HG02759 (cell line): ENCODE data around the gene RBBP8.
"Not testable (repeated sequence)": the region's sequence is repeated elsewhere in the genome, so short reads cannot be mapped to it uniquely, and the experiment has no call there.

Source experiments
- ATAC-seq: cut with Tn5 transposase; IDR thresholded peaks from one replicate; pipeline ENCODE4 v1.9.1; 2021; ENCODE audit warnings: mild to moderate bottlenecking, moderate library complexity; ENCODE audit not compliant: unreplicated experiment

The RBBP8 gene

DNA sequence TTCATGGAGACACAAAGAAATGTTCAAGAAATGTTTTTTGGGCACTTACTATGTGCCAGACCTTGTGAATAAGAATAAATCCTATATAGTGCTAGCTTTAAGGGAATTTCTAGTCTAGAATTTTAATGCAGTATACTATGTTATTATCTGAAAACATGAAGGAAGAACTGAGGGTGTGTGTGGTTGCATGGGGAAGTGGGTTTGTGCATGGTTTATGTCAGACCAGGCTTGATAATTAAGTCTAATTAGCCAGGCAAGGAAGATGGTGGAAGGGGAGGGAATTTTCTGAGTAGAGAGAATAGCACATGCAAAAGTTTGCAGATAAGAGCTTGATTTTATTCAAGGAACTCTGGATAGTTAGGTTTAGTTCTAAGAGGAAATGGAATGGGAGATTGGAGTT is 6.5 kb downstream of the RBBP8 start:
- no peak for ATAC-seq

DNA sequence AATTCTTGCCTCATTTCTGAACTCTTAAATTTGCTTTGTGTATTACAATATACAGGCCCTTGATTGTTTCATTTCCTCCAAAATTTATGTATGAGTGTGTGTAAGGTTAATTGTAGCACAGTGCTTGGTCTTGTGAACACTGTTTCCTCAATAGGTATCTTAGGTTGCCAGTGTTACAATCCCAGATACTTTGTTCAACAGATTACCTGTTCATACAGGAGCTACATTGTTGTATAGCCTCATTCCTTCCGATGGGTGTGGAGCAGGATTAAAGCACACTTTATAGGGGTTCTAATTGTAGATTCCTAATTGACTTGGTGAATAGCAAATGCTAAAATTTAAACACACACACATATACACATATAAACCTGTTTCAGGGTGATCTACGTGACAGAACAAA is 10.7 kb downstream of the RBBP8 start:
- no peak for ATAC-seq

DNA sequence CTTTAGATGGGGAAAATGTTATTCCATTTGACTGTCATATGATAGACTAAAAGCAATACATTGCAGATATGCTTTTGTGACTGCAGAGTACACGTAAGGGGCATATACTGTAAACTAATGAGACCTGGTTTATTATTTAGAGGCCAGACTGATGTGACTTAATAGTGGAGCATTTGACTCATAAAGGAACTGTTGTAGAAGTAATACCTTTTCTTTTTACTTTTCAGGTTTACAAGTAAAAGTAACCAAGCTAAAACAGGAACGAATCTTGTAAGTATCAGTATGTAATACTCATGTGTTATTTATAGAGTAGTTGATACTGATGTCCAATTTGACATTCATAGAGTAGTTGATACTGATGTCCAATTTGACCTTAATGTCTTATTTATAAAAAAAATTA is 13.1 kb downstream of the RBBP8 start:
- ATAC-seq = no peak

DNA sequence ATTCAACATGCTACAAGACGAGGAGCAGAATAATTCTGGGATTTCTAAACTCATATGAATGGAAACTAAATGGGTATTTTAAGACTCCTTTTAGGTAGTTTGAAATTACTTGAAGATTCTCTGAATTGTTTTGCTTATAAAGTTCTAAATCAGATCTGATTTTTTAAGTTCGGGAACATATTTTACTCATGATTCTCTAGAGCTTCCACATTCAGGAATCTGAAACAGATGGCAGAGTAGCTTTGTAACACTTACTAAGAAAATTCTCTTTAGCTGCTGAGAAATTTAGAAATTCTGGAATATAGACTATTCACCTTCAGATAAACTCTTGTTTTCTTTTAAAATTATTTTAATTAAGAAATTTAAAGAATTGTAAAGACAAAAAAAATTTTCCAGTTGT is 13.7 kb downstream of the RBBP8 start:
- ATAC-seq = no peak

DNA sequence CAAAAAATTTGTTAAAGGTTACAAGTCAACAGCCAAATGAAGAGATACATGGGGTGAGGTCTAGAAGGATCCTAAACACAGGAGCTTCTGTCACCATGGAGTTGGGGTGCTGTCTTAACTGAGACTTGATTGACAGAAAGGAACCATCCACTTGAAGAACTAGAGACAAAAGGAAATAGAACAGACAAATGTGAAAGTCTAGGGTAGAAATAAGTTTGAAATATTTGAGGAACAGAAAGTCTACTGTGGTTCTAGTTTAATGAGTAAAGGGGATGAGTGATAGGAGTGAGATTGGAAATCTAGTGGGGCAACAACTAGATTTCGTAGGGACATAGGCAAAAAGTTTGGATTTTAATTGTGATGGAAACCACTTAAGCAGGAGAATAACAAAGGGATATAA is 18.7 kb downstream of the RBBP8 start:
- ATAC-seq = no peak

DNA sequence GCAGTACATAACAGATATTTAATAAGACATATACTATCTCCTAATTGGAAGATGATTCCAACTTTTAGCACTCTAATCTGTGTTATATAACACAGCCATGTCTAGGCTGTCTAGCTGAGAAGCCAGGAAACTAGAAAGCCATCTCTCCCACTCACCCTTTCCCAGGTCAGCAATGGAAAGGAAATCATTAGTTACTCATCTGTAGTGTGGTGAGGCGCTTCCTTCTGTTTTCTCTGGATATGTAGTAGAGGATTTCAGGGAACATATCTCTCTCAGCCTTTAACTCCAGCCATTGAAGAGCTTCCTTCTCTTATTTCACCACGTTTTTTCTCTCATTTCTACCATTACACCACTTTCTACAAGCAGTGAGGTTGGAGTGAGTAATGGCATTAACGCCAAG is 19.4 kb downstream of the RBBP8 start:
- ATAC-seq = no peak

DNA sequence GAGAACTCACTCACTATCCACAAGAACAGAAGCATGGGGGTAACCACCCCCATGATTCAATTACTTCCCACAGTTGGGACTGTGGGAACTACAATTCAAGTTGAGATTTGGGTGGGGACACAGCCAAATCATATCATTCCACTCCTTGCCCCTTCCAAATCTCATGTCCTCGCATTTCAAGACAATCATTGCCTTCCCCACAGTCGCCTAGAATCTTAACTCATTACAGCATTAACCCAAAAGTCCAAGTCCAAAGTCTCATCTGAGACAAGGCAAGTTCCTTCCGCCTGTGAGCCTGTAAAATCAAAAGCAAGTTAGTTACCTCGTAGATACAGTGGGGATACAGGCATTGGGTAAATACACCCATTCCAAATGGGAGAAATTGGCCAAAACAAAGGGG is 20.9 kb downstream of the RBBP8 start:
- not testable (repeated sequence) for ATAC-seq

DNA sequence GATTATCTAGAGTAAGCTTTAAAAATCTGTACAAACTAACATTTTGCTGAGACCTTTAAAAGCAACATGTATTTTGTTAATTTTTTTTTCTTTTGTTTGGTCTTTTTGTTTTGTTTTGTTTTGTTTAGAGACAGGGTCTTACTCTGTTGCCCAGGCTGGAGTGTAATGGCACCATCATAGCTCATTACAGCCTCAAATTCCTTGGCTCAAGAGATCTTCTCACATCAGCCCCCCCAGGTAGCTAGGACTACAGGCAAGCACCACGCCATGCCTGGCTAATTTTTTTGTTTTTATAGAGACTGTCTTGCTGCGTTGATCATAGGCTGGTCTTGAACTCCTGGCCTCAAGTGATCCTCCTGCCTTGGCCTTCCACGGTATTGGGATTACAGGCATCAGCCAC is 23.1 kb downstream of the RBBP8 start:
- no peak for ATAC-seq

DNA sequence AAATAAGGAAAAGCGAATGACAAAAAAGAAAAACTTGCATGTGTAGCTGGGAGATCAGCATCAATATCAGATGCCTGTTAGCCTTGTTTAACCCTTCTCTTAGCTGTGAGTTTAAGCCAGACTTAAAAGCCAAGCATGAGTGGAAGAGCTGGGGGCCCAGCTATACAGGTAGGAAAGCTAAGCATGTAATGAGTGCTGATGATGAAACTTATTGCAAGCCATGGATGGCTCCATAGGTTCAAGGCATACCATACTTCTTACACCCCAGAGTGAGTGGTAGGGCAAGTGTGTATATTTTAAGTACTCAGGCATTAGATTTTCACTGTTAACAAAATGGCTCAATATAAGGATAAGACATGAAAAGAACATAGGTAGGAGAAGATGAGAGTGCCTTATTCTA is 28.0 kb downstream of the RBBP8 start:
- no peak for ATAC-seq

DNA sequence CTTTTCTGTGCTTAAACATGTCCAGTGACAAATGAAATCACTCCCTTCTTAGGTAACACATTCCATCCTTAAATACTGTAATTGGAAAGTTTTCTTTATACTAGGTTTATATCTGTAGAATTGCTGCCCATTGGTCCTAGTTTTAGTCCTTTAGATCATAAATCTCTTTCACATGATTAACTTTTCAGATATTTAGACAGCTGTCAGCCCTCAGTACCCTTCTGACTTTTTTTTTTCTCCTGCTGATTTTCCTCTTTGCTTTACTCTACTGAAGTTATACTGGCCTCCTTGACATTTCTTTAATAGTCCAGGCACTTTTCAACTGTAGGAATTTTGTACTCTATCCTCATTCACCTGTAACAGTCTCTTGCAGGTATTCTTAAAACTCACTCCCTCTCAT is 28.9 kb downstream of the RBBP8 start:
- ATAC-seq = no peak

DNA sequence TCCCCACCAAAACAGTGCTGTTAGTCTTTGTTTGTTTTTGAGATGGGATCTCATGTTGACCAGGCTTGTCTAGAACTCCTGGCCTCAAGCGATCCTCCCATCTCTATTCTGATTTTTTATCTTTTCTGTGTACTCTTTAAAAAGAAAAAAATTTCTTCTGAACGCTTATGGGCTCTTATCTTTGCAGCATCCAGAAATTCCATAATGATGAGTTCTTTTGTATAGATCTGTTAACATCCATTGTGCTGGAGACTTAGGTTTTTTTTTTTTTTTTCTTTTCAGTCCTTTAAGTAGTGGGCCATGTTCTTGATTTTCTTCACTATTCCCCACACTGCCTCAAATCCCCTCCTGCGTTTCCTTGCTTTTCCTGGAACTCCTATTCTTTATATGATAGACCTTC is 31.0 kb downstream of the RBBP8 start:
- no peak for ATAC-seq

DNA sequence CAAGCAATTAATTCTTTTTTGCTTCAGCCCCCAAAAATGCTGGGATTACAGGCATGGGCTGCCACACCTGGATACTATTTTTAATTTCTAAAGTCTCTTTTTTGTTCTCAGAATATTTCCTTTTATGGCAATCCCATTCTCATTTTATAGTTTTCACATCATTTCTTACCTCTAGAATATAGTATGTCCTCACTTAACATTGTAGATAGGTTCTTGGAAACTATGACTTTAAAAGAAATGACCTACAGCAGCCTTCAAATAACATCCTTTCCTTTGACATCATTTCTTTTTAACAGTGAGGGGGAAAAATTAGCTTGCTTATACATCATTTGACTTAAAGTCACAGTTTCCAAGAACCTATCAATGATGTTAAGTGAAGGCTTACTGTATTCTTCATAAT is 31.6 kb downstream of the RBBP8 start:
- ATAC-seq = no peak

DNA sequence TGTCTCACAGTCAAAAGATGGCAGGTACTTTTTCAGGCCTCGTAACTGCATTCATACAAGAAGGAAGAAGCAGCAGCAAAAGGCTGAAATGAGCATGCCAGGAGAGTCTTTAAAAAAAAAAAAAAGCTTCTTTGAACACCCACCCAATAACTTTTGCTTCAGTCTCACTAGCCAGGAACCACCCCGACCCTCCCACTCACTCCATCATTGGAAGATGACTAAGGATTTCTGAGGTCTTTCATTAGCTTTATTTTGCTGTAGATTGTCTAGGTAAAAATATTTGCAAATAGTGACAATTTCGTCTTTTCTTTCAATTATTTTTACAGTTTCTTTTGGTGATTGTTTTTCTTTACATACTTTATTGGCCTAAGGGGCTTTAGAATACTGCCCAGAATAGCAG is 37.9 kb downstream of the RBBP8 start:
- no peak for ATAC-seq

DNA sequence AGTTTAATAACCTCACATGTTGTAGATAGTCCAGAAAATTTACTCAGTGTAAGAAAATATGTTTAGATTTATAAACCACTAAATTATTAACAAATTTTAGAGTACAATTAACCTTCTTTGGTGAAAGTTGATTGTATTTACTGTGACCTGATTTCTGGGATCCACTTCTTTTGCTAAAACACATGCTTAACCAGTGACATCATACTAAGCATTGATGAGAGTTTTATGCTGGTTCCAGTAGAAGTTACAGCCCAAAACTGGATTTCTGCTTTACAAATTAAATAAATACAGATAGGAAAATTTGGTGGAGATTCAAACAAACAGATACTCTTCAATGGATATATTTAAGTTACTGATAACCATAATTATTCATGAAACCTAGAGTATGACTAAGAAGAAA is 40.9 kb downstream of the RBBP8 start:
- no peak for ATAC-seq

DNA sequence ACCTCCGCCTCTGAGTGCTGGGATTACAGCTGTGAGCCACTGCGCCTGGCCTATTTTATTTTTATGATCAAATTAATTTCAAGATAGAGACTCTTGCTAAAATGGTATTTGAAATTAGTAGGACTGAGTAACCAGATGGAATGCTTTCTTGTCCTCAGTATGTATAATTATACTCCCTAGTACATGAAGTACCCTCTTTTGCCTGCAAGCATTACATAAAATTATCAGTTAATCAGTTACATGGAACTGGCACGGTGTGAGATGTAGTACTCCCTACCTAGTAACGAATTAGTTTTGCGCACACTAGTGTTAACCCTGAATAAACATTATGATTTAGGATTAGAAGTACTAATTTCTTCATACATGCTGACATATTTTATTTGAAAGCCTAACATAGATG is 41.6 kb downstream of the RBBP8 start:
- ATAC-seq = no peak

DNA sequence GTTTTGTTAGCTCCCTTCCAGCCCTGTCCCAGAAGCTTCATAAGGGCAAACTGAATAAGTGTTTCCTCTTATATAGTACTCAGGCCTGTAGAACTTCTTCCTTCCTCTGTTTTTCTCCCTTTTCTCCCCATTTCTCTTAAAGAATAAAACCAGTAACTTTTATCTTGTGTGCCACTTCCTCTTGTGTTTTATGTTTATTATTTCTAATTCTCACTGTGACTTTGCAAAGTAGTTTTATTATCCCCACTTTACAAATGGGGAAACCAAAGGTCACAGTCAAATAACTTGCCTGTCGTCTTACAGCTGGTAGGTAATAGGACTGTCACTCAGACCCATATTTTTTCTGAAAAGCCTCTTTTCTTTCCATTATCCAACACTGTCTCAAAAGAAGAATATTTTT is 42.4 kb downstream of the RBBP8 start:
- ATAC-seq = no peak

DNA sequence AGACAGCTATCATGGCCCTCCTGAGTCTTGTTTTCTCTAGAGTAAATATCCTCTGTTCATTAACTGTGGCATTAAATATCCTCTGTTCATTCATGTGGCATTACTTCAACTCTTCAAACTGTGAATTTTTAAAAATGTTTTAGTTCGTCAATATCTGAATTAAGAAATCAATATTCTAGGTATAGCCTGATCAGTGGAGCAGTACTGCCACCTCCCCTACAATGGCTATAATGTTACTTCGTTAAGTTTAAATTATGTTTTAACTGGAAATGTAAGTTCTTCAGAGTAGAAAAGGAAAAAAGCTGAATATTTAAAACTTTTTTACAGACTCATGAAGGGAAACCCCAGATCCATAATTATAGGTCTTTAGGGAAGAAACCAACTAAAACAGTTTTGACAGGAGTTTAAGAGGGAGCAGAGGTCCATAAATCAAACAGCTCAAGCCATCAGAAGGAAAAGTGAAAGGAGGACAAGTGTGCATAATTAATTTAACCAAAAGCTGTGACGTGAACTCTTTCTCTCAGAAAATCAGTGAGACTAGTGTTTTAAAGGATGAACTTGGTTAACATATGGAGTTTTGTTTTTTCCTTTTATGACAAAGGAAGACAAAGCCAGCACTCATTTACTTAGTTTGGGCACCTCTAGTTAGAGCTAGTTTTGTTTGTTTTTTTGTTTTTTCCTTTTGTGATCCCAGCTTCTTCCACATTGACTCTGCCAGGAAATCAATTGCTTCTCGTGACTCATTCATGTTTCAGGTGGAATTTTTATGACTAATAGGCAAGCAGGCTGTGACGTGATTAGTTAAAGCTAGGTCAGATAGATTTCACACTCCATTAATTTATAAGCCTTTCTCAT is 44.9 kb downstream of the RBBP8 start:
- peak; percentile 55 for ATAC-seq

DNA sequence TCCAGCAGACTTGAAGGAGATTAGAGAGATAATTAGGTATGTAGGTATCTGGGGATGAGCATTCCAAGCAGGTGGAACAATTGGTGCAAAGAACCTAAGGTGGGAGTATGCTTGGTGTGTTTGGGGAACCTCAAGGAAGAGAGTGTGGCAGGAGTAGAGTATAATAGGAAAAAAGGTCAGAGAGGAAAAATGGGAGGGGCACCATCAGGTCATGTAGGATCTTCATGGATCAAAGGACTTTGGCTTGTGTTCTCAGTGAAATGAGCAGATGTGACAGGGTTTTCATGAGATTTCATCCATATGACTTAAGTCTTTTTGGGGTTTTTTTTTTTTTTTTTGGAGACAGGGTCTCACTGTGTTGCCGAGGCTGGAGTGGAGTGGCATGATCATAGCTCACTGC is 47.3 kb downstream of the RBBP8 start:
- ATAC-seq = no peak

DNA sequence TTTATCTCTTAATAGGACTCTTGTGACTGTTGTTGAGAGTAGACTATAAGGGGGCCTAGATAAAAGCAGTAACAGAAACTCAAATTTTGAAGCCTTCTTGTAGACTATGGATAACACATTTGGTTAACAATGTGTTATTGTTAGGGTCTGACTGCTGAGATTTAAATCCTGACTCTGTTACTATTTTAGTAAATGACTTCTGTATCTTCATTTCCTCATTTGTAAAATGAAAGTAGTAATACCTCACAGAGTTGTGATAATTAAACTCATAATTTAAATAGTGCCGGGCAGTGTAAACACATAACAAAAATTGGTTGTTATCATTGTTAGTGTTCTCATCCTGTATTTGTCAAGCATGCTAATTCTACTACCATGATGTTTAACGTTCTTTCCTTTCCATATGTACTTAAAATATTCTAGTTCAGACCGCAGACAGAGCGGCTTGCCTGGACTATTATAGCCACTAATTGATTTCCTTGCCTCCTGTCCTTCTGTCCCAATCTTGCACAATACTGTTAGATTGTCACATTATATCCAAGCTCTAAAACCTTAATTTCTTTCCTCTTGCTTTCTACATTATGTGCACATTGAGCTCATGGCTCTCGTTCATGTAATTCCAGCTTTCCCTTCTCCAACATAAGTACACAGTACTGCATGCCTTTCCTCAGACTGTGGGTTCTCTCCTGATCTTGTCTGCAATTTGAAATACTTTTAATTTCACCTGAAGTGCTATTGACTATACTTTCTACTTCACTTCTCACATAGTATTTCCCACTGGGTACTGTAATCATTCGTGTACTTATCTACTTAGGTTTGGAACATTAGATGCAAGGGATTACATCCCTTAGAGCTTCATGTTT is 48.4 kb downstream of the RBBP8 start:
- ATAC-seq = no peak

DNA sequence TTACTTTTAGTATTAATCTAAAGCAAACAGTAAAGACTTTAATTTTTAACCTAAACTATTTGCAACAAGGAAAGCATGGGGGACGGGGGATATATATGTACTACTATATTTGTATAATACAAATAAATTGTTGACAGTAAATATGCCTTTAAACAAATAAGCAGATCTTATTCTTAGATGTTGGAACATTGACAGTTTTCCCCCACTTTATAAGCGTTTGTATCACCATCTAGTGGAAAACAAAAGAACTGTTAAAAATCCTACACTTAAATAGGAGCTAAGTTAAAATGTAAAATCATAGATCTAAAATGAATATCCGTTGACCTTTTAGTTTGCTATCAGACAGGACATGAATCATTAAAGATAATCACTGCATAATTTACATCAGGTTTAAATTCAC is 50.0 kb downstream of the RBBP8 start:
- no peak for ATAC-seq

DNA sequence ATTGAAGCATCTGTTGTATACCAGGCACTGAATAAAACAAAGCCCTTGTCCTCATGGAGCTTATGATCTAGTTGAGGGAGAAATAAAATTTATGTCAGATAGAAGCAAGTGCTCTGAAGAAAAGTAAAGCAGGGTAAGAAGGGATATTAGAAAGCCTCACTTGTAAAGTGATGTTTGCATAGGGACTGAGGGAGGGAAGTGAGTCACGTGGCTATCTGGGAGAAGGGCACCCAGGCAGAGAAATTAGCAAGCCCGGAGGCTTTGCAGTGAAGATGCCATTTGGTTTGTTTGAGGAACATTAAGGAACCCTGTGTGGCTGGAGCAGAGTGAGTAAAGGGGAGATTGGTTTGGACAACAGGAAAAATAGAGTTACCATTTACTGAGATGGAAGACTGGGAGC is 52.1 kb downstream of the RBBP8 start:
- ATAC-seq = no peak

DNA sequence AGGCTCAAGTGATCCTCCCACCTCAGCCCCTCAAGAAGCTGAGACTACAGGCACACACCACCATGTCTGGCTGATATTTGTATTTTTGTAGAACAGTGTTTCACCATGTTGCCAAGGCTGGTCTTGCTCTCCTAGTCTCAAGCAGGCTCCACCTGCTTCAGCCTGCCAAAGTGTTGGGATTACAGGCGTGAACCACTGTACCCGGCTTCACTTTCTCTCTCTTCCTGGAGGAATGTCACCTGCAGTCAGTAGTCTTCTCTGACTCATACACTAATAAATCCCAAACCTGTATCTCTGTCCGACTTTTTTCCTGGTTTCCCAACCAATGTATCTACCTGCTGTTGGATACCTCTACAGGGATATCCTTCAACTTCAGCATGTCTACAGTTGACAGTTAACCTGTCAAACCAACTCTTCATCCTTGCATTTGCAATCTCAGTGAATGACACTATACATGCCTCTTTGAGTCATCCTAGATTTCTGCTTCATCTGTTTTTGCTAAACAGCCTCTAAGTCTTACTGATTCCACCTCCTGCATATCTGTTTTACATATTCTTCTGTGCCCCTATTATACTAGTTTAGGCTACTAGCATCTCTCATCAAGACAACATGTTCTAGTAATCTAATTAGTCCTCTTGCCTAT is 54.5 kb downstream of the RBBP8 start:
- ATAC-seq = peak; percentile 21
